HFF-Myc (cell line): Measurements from ENCODE around the gene UNC13D.

ENCODE experiments used
- DNase-seq: peaks from one replicate; pipeline ENCODE4 v3.0.0-alpha.2; 2011; ENCODE audit warnings: low read depth; ENCODE audit errors: extremely low read depth
- H3K4me3 ChIP-seq: replicated peaks from 2 replicates; pipeline ENCODE4 v1.5.1; 2011; ENCODE audit warnings: low read depth, mild to moderate bottlenecking, control low read depth, low read length
- TF ChIP-seq, protein P1 (sequence below): IDR thresholded peaks from 2 replicates; pipeline ENCODE4 v1.5.1; 2012; ENCODE audit warnings: mild to moderate bottlenecking, low read depth, low read length, control low read depth; ENCODE audit errors: missing control alignments

Gene UNC13D

DNA sequence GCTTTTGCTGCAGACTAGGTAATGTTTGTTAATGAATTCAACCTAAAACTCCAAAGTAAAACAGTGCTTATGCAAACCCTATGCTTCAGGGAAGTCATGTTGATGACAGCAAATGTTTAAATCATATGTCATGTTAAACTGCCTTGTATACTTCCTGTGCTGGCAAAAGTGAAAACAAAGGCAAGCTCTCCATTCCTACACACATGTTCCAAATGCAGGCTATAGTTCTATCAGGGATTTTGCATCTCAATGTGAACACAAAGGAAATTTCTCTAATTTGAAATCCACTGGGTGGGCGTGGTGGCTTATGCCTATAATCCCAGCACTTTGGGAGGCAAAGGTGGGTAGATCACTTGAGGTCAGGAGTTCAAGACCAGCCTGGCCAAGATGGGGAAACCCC lies 40.3 kb downstream of the UNC13D start:
- H3K4me3 ChIP-seq: no peak overlapping the region
- no peak for DNase-seq
- TF ChIP-seq, protein P1, sequence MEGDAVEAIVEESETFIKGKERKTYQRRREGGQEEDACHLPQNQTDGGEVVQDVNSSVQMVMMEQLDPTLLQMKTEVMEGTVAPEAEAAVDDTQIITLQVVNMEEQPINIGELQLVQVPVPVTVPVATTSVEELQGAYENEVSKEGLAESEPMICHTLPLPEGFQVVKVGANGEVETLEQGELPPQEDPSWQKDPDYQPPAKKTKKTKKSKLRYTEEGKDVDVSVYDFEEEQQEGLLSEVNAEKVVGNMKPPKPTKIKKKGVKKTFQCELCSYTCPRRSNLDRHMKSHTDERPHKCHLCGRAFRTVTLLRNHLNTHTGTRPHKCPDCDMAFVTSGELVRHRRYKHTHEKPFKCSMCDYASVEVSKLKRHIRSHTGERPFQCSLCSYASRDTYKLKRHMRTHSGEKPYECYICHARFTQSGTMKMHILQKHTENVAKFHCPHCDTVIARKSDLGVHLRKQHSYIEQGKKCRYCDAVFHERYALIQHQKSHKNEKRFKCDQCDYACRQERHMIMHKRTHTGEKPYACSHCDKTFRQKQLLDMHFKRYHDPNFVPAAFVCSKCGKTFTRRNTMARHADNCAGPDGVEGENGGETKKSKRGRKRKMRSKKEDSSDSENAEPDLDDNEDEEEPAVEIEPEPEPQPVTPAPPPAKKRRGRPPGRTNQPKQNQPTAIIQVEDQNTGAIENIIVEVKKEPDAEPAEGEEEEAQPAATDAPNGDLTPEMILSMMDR: no peak

DNA sequence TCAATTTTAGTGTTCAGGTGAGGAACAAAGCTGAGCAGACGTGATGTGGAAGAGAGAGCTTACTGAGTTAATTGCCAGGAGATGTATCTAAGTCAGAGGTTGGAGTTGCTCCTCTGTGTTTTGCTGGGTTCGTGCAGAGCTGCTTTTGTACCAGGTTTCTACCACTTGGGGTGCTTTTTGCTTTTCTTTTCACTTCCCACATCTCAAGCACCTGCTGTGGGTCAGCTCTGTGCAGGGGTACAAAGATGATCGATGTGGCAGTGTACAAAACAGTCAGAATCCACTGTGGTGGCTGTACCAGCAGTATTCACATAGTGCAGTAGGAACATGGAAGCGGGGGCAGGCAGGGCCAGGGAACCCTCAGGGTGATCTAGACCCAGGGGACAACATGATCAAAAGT lies 44.8 kb downstream of the UNC13D start:
- TF ChIP-seq, protein P1: no peak
- no peak overlapping the region for H3K4me3 ChIP-seq
- no peak for DNase-seq

DNA sequence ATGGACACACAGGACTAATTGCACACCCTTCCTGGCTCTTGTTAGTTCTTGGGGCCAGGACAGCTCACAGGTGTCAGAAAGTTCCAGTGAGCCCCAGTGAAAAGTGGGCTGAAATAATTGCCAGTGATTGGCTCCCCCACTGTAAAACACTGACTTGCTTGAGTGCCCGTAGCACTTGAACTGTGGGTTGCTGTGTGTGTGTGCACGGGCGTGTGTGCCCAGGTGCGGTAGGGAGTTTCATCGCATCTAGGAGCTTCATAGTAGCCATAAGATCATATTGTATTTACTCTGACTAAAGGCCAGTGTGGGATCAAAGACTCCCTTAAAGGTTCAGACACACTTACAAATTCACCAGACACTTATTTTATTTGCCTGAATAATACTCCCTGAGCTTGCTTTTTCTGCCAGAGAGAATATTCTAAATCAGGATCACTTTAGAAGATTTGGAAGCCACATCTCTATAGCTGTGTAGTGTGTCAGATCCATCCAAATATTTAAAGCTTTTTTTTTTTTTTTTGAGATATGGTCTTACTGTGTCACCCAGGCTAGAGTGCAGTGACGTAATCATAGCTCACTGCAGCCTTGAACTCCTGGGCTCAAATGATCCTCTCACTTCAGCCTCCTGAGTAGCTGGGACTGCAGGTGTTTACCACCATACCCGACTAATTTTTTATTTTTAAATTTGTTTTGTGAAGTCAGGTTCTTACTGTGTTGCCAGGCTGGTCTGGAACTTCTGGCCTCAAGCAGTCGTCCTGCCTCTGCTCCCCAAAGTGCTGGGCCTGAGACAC lies 48.2 kb downstream of the UNC13D start:
- no peak overlapping the region for H3K4me3 ChIP-seq
- TF ChIP-seq, protein P1: no peak
- DNase-seq: no peak

DNA sequence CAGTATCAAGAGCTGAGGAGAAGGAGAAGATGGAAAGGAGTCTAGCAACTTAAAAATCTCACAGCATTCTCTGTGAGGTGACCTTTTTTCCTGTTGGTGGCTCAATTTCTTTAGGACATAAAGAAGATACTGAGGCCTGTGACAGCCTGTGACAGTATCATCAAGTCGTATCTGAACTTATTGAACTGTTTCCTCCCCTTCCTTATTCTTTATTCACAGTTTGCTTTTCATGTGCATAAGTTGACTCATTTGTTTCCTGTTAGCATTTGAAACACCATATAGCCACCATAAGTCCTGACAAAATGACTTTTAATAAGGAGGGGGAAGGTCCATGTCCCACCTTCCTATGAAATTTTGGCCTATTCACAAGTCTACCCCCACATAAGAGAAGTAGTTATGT lies 50.7 kb downstream of the UNC13D start:
- H3K4me3 ChIP-seq: no peak overlapping the region
- DNase-seq: no peak
- TF ChIP-seq, protein P1: no peak

DNA sequence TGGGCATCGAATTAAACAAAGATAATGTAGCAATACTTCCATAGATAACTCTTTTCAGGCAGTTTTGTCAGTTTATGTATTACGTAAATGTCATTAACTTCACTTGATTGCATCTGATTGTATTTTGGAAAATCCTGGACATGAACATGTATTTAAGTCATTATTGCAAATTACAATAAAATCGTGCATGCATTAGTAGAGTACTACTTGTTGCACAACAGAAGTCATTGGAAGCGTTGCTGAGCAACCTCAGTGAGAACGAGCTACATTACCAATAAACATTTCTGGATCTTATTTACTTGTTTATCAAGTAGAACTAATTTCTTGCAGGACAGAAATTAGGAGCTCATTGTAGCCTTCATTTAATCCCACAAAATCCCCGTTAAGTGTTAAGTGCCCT lies 53.0 kb downstream of the UNC13D start:
- H3K4me3 ChIP-seq: no peak overlapping the region
- TF ChIP-seq, protein P1: no peak
- no peak for DNase-seq

DNA sequence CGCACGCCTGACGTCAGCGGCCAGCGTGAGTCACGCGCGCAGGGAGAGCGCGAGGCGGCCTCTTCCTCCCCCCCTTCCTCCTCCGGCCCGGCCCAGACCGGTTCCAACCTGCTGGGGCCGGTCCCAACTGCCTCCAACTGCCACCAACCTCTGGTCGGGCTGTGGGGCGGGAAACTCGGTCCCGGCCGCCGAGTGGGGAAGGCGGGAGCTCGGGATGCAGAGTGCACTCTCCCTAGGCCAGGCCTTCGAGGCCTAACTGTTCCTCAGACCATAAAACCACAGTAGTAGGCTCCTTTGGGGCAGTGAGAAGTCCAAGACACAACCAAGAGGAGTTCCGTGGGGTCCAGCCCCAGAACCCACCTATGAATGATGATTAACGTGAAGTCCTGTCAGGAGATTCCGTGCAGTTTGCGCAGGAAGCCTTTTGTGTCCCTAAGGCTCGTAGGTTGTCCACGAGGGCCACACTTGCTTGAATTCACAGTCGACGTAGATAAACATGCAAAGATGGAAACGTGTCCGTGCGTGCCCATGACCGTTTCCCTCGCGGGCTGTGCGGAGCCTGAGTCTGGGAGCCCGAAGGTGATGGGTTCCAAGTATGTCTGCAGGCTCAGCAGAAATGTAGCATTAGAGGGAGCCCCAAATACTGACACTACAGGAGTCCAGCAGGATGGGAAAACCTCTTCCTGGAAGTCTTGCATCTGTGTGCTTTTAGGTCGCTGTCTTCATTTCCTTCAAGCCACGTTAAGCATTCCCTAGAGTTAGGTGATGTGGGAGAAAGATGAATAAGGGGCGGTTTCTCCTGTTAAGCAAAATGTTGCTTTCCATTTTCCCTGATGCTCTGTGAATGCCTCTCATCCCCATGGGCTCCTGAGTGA lies 59.0 kb downstream of the UNC13D start:
- DNase-seq: no peak
- H3K4me3 ChIP-seq: peak overlapping the region; percentile 64
- TF ChIP-seq, protein P1: no peak
